OCI-LY7 (cell line): ENCODE results near the gene ZNF337.

Experiments used
- CTCF ChIP-seq: fragments of 200-600 bp; sonication (generic); conservative IDR thresholded peaks from 2 replicates; pipeline ENCODE4 v1.5.1; 2014; ENCODE audit warnings: mild to moderate bottlenecking, antibody characterized with exemption, low read length, moderate library complexity, mixed read lengths
- EZH2phosphoT487 ChIP-seq: fragments of 200-600 bp; sonication (generic); IDR thresholded peaks from 2 replicates; pipeline ENCODE4 v1.6.1; 2018; ENCODE audit warnings: low read depth, borderline replicate concordance, mild to moderate bottlenecking, mixed run types, antibody characterized with exemption, low read length, moderate library complexity, mixed read lengths

- TF ChIP-seq EZH2phosphoT487 (no peak), CTCF (no peak)
Observed at GRCh38 chr20:25725639-25726038, 29.0 kb upstream of the ZNF337 start.
